ENCODE data around the gene SLC24A4. TPM values are rescaled to one million over a fixed set of nuclear protein-coding genes. Genes with fewer than 3 reads are reported as not detected.

The SLC24A4 gene
- total RNA-seq, 1 donor from 2014 or later: 1.1 TPM

GRCh38 chr14:92404421-92404820, 81.5 kb downstream of the SLC24A4 start:
- peaks cover 4% of the 10 kb centered on the region for H3K27me3 Mint-ChIP-seq (ENCODE audit: unreplicated experiment)
- TF ChIP-seq CTCF (IDR thresholded peaks at IDR 0.05; ENCODE audit: unreplicated experiment): no peak
- peaks cover 11% of the 10 kb centered on the region for H3K36me3 Mint-ChIP-seq (ENCODE audit: low read depth, unreplicated experiment)
- no peak overlapping the region for H3K4me3 Mint-ChIP-seq (ENCODE audit: unreplicated experiment)
- H3K27ac Mint-ChIP-seq (ENCODE audit: unreplicated experiment): no peak overlapping the region
- DNase-seq (ENCODE audit: low spot score): no peak
- H3K9me3 Mint-ChIP-seq (ENCODE audit: unreplicated experiment): peaks cover 6% of the 10 kb centered on the region
- H3K4me1 Mint-ChIP-seq (ENCODE audit: unreplicated experiment): peaks cover 14% of the 10 kb centered on the region

GRCh38 chr14:92404938-92405337, 82.0 kb downstream of the SLC24A4 start:
- no peak overlapping the region for H3K27ac Mint-ChIP-seq (ENCODE audit: unreplicated experiment)
- peaks cover 14% of the 10 kb centered on the region for H3K4me1 Mint-ChIP-seq (ENCODE audit: unreplicated experiment)
- no peak overlapping the region for H3K4me3 Mint-ChIP-seq (ENCODE audit: unreplicated experiment)
- peaks cover 3% of the 10 kb centered on the region for H3K27me3 Mint-ChIP-seq (ENCODE audit: unreplicated experiment)
- no peak for DNase-seq (ENCODE audit: low spot score)
- no peak for TF ChIP-seq CTCF (IDR thresholded peaks at IDR 0.05; ENCODE audit: unreplicated experiment)
- H3K9me3 Mint-ChIP-seq (ENCODE audit: unreplicated experiment): peaks cover 6% of the 10 kb centered on the region
- peaks cover 11% of the 10 kb centered on the region for H3K36me3 Mint-ChIP-seq (ENCODE audit: low read depth, unreplicated experiment)

- peaks cover 10% of the 10 kb centered on the region for H3K36me3 Mint-ChIP-seq (ENCODE audit: low read depth, unreplicated experiment)
- no peak for DNase-seq (ENCODE audit: low spot score)
- H3K4me3 Mint-ChIP-seq (ENCODE audit: unreplicated experiment): no peak overlapping the region
- peaks cover 14% of the 10 kb centered on the region for H3K4me1 Mint-ChIP-seq (ENCODE audit: unreplicated experiment)
- no peak overlapping the region for H3K27ac Mint-ChIP-seq (ENCODE audit: unreplicated experiment)
- H3K27me3 Mint-ChIP-seq (ENCODE audit: unreplicated experiment): peaks cover 3% of the 10 kb centered on the region
- H3K9me3 Mint-ChIP-seq (ENCODE audit: unreplicated experiment): peaks cover 6% of the 10 kb centered on the region
- no peak for TF ChIP-seq CTCF (IDR thresholded peaks at IDR 0.05; ENCODE audit: unreplicated experiment)
Observed at GRCh38 chr14:92407410-92407809, 84.4 kb downstream of the SLC24A4 start.

GRCh38 chr14:92409043-92409442, 86.1 kb downstream of the SLC24A4 start:
- Mint-ChIP-seq H3K4me1 (ENCODE audit: unreplicated experiment) (peaks cover 14% of the 10 kb centered on the region), H3K27ac (ENCODE audit: unreplicated experiment) (peak overlapping the region; percentile 45), H3K4me3 (ENCODE audit: unreplicated experiment) (no peak overlapping the region), H3K27me3 (ENCODE audit: unreplicated experiment) (peaks cover 3% of the 10 kb centered on the region), H3K9me3 (ENCODE audit: unreplicated experiment) (peaks cover 6% of the 10 kb centered on the region), H3K36me3 (ENCODE audit: low read depth, unreplicated experiment) (peaks cover 8% of the 10 kb centered on the region)
- no peak for TF ChIP-seq CTCF (IDR thresholded peaks at IDR 0.05; ENCODE audit: unreplicated experiment)
- DNase-seq (ENCODE audit: low spot score): no peak

- no peak for TF ChIP-seq CTCF (IDR thresholded peaks at IDR 0.05; ENCODE audit: unreplicated experiment)
- Mint-ChIP-seq H3K4me3 (ENCODE audit: unreplicated experiment) (no peak overlapping the region), H3K27me3 (ENCODE audit: unreplicated experiment) (peaks cover 3% of the 10 kb centered on the region), H3K9me3 (ENCODE audit: unreplicated experiment) (peaks cover 6% of the 10 kb centered on the region), H3K36me3 (ENCODE audit: low read depth, unreplicated experiment) (peaks cover 5% of the 10 kb centered on the region), H3K27ac (ENCODE audit: unreplicated experiment) (no peak overlapping the region), H3K4me1 (ENCODE audit: unreplicated experiment) (peaks cover 14% of the 10 kb centered on the region)
- DNase-seq (ENCODE audit: low spot score): no peak
Observed at GRCh38 chr14:92411135-92411534, 88.2 kb downstream of the SLC24A4 start.

All from endothelial cell (in vitro differentiated cells).